ENCODE measurements around the gene NAT14.

- TF ChIP-seq PAX5 (IDR thresholded peaks at IDR 0.05; ENCODE audit: insufficient read depth, low read length, severe bottlenecking) (no peak), POLR2A (IDR thresholded peaks at IDR 0.05; ENCODE audit: low read depth, low read length) (no peak), POLR2AphosphoS5 (IDR thresholded peaks at IDR 0.05; ENCODE audit: low read depth, low read length) (no peak), SPI1 (IDR thresholded peaks at IDR 0.05; ENCODE audit: low read depth, low read length) (no peak), TAF1 (IDR thresholded peaks at IDR 0.05; ENCODE audit: low read depth, low read length) (no peak), POU2F2 (IDR thresholded peaks at IDR 0.05; ENCODE audit: low read depth, low read length) (no peak)
Measured at GRCh38 chr19:55516878-55517620, 32.1 kb downstream of the NAT14 start.

Data from GM12891 (cell line).